GM19025 (cell line): ENCODE measurements around the gene LRFN2.

Source experiments
- ATAC-seq: cut with Tn5 transposase; IDR thresholded peaks from one replicate; pipeline ENCODE4 v1.9.1; 2021; ENCODE audit warnings: mild to moderate bottlenecking, low read depth, moderate library complexity; ENCODE audit not compliant: unreplicated experiment

The LRFN2 gene

GRCh38 chr6:40356242-40356910 lies 230.8 kb downstream of the LRFN2 start:
- ATAC-seq, result no peak

- ATAC-seq, result no peak
Observed at GRCh38 chr6:40355532-40355931, 231.6 kb downstream of the LRFN2 start.

DNA sequence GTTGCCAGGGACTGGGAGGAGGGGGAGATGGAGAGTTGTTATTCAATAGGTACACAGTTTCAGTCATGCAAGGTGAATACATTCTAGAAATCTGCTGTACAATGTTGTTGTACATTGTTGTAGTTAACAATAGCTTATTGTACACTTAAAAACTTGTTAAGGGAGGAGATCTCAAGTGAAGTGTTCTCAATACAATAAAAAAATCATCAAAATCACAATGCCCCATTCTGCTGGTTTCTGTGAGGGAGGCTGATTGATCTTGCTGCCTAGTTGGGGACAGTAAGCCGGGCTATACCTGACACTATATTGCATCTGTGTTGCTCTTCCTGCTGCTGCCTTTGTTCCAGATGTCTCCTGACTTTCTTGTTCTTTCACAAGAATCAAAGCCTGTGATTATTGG lies 232.1 kb downstream of the LRFN2 start:
- ATAC-seq, result no peak

DNA sequence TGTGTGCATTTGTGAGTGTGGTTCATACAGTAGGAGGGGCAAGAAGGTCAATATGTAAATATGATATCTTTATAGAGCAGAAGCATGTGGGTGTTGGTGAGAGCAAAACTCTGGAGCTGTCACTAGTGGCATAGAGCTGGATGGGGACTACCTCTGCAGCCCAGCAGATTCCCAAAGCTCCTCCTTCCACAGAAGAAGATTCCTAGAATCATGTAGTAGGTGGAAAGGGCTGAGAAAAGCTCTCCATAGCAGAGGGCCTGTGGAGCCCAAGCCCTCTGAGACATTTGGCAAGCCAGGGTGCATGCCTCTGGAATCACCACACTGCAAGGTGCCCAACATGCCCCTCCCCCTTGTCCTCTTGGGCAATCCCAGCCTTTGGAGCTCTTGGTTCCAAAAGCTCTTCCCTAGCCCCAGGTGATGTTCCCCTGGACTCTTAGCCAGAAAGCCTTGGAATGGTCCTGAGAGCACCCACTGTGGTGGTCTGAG lies 233.2 kb downstream of the LRFN2 start:
- no peak for ATAC-seq

DNA sequence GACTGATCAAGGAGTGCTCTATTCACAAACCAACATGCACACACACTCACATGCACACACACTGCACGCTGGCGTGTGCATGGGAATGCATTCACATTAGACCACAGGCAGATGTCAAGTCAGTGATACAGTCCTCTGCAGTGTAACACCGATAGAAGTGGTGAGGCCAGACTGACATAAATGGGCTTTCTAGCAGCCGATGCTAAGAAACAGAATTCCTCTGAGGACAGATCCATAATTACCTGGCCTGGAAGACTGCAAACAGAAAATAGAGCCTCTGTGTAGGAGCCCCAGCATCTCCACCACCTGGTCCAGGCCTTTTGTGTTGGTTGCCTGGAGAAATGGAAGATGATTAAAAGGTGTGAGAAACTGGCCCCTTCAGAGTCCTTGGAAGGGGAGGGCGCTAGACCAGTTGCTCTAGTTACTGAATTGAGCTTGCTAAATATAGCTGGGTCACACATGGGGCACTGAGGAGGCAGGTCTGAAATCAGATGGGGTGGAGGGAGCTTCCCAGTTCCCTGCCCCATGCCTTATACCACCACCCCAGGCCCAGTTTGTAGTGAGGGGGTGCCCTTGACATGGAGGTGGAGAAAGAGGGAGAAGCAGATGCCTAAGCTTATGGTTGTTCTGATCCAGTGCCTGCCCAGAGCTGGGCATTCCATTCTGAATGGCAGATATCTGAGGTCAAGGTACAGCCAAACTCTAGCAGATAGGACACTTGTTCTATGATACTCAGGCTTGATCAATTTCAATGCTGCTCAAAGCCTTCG lies 233.8 kb downstream of the LRFN2 start:
- no peak for ATAC-seq

- no peak for ATAC-seq
Observed at GRCh38 chr6:40352527-40353170, 234.5 kb downstream of the LRFN2 start.

- ATAC-seq, result no peak
Observed at GRCh38 chr6:40352006-40352405, 235.2 kb downstream of the LRFN2 start.

DNA sequence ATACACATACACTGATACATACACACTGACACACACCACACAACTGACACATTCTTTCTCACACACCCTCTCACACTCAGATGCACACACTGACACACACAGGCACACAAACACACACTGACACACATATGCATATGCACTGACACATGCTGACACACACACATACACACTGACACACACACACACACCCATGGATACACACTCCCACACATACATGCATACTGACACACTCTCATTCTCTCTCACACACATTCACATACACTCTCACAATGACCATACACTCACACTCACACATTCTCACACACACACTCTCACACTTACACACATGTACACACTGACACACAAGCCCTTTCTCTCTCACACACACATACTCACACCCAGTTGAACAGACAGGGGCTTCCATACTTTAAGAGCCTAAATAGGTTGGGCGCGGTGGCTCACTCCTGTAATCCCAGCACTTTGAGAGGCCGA lies 236.4 kb downstream of the LRFN2 start:
- ATAC-seq, result no peak

DNA sequence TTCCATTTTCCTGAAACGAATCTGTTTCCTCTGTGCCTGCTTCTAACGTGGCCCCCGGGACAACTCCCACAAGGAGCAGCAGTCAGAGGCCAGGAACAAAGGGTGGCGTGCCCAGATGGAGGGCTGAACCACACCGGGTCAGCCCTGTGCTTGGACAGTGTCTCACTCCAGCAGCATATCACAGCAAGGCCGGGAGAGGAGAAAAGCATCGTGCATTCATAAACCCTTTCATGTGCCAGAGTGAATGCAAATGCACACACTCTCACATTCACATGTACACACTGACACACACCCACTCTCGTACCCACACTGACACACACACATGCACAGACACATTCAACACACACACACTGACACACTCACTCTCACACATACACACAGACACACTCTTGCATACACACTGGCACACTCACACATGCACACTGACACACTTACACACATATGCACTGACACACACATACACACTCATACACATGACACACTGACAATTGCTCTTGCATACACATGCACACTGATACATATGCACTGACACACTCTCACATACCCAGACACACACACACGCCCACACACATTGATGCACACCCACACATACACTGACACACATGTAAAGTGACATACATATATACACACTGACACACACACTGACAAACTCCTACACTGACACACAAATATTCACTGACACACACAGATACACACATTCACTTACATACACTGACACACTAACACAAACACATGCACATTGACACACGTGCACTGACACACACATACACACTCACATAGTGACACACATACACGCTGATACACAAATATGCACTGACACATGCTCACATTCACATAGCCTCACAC lies 237.0 kb downstream of the LRFN2 start:
- no peak for ATAC-seq

DNA sequence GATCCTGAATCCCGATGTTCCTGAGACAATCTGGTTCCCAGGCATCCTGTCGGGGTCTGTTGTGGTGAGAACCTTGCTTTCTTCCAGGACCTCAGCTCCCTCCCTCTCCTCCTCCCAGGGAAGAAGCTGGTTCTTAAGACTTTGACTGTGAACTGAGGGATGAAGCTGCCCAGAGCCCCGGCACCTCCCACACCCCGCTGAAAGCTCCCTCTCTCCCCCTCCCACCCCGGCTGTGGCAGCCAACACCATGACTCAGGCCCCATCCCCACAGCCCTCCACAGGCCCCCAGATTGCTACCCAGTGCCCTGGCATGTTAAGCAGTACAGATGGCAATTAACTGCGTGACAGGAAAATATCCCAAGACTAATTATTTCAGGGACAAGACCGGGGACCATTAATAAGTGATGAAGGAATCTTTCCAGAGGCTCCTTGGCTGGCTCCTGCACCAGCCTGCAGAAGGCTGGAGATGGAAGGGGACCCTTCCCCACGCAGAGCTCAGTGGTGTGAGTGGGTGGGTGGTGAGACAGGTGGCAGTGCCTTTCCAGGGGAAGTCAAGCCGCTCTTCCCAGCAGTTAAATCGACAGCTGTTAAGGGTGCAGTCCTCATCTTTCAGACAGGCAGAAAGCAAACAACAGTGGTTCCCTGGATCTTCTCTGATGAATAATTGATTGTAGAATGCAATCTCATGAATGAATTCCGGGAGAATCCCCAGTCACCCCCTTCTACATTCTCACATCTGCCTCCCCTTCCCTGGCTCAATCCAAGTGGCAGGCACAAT lies 237.9 kb downstream of the LRFN2 start:
- no peak for ATAC-seq

GRCh38 chr6:40348591-40348990 lies 238.6 kb downstream of the LRFN2 start:
- ATAC-seq, result no peak

DNA sequence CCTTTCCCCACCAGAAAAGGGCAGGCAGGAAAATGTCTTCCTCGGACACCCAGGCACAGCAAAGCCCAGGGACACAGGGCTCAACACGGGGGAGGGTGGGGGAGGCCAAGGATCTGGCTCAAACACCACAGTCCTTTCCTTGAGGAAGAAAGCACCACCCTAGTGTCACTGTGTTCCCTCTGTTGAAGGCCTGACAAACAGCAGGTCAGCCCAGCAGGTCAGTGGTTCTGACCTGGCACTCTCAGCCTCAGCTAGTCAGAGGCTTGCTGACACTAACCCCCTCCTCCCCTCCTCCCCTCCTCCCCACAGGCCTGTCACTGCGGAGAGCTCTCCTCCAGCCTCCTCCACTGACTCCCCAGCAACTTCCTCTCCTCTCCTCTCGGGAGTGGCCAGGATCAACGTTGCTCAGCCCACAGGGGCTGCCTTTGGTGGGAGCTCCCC lies 239.6 kb downstream of the LRFN2 start:
- no peak for ATAC-seq

DNA sequence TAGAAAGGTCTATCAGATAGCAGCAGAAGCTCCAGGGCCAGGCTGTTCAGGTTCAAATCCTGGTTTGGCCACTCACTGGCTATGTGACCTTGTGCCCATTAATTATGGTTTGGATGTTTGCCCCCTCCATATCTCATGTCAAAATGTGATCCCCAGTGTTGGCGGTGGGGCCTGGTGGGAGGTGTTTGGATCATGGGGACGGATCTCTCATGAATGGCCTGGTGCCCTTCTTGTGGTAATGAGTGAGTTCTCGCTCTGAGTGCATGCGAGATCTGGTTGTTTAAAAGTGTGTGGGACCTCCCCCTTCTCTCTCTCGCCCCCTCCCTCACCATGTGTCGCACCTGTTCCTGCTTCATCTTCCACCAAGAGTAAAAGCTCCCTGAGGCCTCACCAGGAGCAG lies 240.9 kb downstream of the LRFN2 start:
- ATAC-seq, result no peak

DNA sequence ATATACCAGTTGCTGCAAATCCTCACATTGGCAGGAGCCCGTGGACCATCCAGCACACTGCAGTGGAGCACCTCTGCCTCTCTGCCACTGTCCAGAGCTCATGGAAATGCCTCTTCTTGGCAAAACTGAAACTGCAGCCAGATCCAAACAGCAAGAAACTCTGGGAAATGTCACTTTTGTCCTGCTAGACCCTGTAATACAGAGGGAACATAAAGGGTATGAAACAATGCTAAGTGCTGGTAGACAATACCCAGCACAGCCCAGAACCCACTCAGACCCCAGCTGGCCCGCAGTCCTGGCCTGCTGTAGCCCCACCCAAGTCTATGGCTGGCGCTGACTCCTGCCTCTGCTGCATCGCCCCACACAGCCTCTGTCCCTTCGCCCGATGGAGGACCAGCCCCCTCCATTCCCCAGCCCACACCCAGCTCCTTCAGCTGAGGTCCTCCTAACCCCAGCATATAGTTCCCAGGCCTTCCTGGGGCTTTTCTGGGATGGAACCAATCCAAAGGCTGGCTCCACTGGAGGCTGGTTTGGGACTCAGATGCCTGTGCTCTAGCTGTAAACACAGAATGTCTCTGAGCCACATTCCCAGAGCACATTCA lies 242.5 kb downstream of the LRFN2 start:
- no peak for ATAC-seq

DNA sequence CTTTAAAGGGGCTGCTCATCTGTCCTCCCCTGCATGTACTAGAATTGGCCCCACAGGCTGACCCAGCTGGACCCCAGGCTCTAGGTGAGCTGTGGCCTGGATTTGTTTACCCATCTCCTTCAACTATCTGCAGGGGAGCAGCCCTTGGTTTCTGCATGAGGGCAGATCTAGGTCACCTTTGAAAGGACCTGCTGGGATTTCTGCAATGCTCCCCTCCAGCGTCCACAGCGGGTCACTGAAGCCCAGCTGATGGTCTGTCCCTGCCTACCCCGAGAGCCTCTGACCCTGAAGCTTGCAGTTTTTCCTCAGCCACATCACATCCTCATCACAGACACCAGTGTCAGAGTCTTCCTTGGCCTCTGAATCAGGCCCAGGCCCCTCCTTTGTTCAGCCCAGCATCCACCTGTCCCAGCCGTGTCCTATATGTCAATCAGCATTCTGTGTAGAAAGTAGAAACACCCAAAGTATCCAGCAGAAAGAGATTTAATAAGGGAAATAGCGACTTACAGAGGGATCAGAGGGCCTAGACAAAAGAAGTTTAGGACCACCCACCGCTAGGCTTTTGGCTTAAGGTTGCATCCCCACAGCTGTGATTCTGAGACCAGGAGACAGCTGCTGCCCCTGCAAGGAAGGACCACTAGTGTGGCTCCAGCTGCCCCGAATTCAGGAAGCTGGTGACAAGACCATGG lies 243.1 kb downstream of the LRFN2 start:
- ATAC-seq, result no peak

DNA sequence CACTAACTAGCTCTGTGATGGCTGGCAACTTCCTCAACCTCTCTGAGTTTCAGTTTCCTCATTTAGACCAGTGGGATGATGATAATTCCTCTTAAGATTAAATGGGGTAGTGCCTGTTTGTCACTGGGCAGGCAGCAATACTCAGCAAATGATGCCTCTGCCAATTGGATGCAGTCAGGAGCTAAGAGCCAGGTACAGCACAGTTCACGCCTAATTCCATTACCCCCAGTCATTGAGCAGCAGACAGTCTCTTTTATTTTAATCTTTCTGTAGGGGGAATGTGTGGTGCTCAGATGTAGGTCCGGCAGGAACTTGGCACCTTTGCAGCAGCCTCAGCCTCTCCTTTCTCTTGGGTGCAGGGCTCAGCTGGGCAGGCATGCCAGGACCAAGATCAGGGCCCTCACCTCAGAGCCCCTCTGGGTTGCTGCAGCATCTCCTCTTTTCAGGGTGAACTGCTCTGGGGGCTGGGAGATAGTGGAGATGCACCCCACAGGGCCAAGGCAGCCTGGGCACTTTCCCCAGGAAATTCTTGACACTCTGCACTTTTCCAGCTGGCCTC lies 243.8 kb downstream of the LRFN2 start:
- ATAC-seq, result no peak

- ATAC-seq, result no peak
Observed at GRCh38 chr6:40342723-40343122, 244.4 kb downstream of the LRFN2 start.

DNA sequence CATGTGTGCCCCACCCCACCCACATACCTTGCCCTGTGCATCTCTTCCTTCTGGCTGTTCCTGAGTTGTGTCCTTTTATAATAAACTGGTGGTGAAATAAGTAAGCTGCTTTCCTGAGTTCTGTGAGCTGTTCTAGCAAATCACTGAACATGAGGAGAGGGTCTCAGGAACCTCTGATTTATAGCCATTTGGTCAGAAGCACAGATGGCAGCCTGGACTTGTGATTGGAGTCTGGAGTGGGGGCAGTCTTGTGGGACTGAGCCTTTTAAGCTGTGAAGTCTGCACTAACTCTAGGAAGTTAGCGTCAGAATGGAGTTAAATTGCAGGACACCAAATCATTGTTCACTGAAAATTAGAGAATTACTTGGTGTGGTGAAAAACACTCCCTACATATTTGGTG lies 245.4 kb downstream of the LRFN2 start:
- ATAC-seq, result no peak
